ENCODE measurements around the gene ADAMTS17. TPM values are rescaled to one million over a fixed set of nuclear protein-coding genes. Genes with fewer than 3 reads are reported as not detected.

Gene ADAMTS17
- polyA plus RNA-seq, 5 donors: 1.9 to 4.1 (median 3.0) TPM

GRCh38 chr15:100250176-100250800 lies 91.5 kb downstream of the ADAMTS17 start:
- peak; percentile 73 to 80 for DNase-seq

DNA sequence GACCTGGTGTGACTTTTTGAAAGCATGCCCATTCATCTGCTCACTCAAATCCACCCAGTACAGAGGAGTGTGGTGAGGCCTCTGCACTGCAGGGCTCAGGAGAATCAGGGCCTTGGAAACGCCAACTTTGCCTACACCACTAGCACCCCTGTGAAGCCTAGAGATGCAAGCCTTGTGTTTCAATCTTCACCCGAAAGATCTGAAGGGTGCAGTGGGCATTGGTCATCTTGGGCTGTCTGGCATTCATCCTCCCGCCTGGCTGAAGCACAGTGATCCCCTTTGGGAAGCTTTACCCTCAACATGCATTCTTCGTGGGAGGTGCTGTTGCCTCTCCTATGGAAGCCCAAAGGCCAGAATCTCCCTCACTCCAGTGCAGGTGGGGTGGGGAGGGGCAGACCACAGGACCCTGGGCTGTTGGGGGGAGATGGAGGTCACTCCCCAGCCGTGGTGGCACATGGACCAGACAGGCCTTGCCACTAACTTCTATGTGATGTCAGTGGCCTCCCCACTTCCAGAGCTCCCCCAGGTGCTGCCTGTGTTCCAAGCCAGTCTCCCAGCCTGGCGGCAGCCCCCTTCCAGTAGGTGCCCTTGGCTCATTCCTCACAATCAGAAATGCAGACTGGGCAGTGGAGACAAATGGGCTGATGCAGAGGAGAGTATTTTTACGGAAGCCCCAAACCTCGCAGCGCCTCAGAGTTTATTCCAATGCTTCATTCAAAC lies 92.5 kb downstream of the ADAMTS17 start:
- DNase-seq: no peak

DNA sequence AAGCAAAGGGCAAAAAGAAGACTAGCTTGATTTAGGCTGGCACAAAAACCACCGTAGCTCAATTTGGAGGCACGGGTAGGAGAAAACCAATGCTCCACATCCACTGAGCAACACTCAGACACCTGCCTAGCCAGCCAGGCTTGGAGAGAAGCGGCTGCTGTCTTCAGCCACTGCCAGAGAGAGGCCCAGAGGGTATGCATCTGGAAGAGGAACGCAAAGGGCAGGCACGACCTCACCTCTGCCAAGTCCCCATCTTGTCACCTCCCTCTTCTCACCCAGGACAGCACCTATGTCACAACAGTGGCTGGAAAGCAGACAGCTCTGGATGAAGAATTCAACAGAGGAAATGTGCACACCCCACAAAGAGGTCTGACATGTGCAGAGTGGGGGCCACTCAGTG lies 93.5 kb downstream of the ADAMTS17 start:
- no peak for DNase-seq

DNA sequence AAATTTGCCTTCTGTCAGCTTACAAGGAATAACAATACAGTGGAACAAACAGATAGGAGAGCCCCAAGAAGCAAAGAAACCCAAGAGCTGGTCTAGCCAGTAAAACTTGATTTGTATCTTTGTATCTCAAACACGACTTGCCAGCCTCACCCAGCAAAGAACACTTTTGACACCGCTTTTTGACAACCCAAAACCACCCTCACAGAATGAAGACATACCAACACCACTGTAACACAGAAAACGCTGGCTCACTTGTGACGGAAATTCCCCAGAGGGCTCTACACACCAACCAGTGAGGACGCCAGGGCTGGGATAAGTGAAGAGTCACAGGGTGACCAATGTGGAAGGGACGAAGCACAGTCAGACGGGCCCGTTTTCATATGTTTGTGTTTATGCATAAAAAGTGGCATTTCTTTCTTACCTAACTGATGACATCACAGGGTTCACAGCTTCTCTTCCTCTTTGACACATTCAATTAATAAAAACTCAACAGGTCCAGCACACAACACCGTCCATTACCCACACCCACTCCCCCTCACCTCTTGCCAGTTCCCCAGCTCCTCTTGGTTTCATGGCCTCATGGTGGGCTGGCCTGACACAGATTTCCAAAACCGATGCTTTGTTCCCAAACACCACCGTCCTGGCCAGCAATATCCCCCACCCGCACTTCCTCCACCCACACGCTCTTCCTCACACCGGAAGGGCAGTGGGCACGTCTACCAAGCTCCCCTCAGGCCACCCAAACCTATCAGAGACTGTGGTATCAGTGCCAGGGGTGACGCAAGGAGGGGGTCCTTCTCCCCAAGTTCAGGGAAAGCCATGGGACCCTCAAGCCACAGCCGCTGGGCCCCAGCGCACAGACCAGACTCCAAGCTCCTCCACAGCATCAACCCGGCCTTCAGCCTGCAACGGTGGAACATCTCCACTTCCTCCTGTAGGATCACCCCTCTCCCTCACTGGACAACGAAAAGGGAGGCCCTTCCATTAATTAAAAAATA lies 94.2 kb downstream of the ADAMTS17 start:
- no peak for DNase-seq

- no peak for DNase-seq
Measured at GRCh38 chr15:100245855-100246254, 95.9 kb downstream of the ADAMTS17 start.

- DNase-seq: no peak
Measured at GRCh38 chr15:100245487-100245820, 96.3 kb downstream of the ADAMTS17 start.

- DNase-seq: no peak
Measured at GRCh38 chr15:100244796-100245486, 96.8 kb downstream of the ADAMTS17 start.

DNA sequence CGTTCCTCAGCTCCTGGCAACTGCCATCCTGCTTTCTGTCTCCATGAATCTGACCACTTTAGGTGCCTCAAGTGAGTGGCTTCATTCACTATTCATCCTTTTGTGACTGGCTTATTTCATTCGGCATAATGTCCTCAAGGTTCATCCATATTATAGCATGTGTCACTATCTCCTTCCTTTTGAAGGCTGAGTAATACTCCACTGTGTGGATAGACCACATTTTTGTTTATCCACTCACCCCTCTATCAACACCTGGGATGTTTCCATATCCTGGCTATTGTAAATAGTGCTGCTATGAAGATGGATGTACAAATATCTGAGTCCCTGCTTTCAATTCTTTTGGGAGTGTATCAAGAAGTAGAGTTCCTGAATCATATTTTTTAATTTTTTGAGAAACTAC lies 98.8 kb downstream of the ADAMTS17 start:
- DNase-seq: no peak

DNA sequence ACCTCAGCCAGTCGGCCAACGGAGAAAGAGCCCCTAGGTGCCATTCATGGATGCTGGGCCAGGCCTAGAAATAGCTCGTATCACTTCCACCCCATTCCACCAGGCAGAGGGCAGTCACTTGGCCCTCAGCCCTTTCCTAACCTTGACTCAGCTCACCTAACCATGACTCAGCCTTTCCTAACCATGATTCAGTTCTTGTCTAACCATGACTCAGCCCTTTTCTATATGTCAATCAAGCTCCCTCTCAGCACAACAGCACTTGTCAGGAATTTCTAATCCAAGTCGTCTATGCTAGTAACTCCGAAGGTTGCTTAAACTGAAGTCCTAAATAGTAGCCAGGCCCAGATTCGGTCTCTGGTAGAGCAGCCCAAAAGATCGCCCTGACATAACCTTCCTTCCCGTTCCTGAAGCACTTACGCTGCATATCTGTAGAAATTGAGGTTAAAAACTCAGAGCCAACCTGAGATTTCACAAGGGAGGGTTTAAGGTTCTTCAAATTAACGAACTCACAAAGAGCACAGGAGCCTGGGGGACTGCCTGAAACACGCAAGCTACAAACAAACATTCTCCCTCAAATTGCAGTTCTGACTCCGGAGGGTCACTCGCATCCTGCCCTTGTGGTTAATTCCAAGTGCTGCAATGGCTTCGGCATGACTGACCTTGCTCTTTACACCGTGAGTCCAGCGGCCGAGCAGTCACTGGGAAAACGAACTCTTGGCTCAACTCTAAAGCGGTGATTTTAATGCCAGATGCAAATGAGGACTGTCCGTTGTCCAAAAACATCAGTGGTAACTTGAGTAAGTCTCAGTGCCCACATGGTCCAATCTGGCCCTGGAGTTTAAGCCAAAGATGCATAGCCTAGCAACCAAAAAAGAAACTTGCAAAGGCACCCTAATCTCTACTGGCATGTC lies 99.9 kb downstream of the ADAMTS17 start:
- no peak for DNase-seq

DNA sequence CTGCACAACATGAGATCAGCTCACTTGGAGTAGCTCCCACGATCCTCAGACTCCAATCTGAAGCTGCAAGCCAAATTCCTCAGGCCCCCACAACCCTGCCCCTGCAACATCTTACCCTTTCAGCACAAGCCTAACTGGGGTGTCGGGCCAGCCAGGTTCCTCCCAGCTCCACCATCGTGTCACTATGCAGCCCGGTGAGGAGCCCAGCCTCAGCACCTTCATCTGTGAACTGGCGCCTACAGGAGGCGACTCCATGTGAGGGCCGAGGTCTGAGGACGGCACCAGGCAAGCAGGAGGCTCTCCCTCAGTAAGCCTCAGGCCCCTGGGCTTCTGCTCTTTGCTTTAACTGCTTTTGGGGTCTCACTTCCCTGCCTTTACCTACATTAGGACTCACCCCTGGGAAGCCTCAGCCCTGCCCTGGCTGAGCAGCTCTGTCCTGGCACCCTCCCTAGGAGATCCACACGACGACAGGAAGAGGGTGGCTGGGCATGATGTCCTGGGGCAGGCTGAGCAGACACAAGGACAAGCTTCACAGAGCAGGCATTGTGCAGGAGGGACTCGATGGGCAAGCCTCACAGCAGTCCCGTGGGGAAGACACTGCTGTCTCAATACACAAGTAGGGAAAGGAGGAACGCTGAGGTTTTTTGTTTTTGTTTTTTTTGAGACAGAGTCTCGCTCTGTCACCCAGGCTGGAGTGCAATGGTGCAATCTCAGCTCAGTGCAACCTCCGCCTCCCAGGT lies 104.6 kb downstream of the ADAMTS17 start:
- DNase-seq: no peak

DNA sequence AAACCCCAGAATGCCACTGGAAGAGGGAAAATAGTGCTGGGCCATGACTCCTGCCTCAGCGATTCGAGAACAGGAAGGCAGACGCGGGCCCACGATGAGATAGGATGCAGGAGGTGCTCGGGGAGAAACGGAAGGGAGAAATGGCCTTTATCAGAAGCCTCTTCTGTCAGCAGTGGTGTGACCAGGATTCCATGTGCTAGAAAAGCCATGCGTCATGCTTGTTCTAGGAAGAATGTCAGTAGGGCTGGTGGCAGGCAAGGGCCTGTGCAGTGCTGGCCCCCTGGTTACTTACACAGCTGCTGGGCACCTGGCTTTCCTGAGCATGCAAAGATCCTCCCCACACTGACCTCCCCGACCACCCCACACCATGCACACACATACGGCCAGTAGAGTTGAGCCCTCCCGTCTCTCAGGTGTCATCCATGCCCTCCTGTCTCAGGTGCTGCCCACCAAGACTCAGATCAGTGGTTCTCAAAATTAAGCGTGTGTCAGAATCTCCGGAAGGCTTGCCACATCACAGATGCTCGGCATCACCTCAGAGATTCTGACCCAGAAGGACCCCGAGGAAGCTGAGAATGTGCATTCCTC lies 106.7 kb downstream of the ADAMTS17 start:
- DNase-seq: no peak

DNA sequence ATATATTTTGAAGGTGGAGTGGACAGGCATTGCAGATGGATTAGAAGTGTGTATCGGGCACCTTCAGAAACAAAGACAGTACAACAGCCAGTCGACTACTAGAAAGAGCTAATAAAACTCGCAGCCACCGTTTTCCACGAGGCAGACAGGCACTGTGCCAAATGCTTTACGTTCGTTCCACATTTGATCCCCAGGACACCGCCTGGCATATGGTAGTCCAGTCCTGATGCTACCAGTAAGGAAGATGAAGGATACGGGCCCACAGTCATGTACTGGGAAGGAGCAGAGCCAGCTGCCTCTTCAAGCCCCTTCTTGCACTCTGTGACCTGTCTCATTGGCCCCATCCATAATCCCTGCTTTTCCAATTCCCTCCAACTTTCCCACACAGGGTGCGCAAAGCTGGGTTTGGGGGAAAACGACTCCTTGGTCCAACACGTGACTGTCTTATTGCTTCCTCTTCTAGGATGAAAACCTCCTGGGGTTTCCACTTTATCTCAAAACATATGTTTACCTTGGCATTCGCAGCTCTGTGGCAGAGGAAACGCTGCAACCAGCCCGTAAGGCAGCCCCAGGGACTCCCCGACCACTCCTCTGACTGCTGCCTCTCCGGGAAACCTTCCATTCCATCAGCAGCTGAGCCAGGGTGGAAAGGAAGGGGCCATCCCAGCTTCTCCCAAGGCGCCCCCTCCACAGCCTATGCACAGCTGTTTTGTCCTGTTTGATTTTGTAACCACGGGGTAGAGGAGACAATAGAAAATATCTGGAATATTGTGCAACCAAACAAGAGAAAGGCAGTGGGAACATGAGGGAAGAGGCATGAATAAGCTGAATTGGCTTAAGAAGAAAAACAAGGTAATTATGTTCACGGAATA lies 107.4 kb downstream of the ADAMTS17 start:
- DNase-seq: peak; percentile 55 to 62

GRCh38 chr15:100230784-100231183 lies 111.0 kb downstream of the ADAMTS17 start:
- no peak for DNase-seq

DNA sequence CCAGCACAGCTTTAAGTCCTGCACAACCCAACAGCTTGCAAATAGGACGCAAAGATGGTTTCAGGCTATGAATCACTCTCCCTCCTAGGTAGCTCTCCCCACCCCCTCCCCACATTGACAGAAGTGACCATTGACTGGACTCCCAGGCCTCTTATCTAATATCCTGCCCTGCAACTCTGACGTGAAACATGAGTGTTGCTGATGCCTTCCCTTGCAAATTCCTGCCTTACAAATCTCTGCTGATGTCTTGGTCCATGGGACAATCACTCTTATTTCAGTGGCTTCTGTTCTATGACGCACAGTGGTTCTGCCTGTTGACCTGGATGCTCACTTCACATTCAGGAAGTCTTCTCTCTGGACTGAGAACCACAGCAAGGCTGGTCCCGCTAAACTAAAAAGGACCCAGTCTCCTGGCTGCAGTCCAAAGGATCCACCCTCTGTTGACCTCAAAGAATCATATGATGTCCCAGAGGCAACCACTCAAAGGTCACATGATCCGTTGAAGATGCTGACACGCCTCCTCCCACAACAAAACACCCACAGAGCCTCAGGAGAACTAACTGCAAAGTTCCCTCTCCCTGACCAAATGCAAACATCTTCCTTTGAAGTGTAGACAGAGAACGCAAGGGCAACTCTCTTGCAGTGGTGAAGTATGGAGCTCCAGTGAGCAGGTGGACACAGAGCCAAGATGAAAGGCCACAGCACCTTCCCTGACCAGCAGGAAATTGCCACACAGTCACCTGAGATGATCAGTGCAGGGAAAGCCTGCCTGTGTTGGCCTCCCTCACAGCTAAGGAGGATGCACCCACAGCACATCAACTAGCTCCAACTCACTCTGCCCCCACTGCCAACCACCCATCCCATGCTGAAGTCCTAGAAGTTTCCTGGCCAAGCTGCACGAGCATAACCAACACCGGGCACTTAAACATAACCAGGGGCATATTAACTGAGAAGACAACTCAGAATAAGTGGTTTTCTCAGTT lies 112.3 kb downstream of the ADAMTS17 start:
- no peak for DNase-seq

- no peak for DNase-seq
Measured at GRCh38 chr15:100227781-100228180, 114.0 kb downstream of the ADAMTS17 start.

GRCh38 chr15:100226107-100226506 lies 115.7 kb downstream of the ADAMTS17 start:
- DNase-seq: no peak

Data from right lung (tissue), 5 donors.